K562 (cell line): ENCODE results near the gene MERTK. TPM values are rescaled to one million over a fixed set of nuclear protein-coding genes. Genes with fewer than 3 reads are reported as not detected.

Source experiments
- ARID2 ChIP-seq: fragments of 450-650 bp; IDR thresholded peaks from 2 replicates; pipeline ENCODE4 v1.6.1; 2017; ENCODE audit warnings: antibody characterized with exemption, mild to moderate bottlenecking
- ASH1L ChIP-seq: fragments of 450-650 bp; IDR thresholded peaks from 2 replicates; pipeline ENCODE4 v1.6.1; 2018; ENCODE audit warnings: borderline replicate concordance, mild to moderate bottlenecking, low read depth; ENCODE audit not compliant: partially characterized antibody
- CBFB ChIP-seq: sonication (generic); formaldehyde crosslinking; IDR thresholded peaks from 2 replicates; pipeline ENCODE4 v1.4.0; 2020; ENCODE audit warnings: mild to moderate bottlenecking, missing genetic modification reagents
- ETV6 ChIP-seq, 3 experiments: fragments of 150-350 bp in 1 of 3; sonication (generic) in 1 of 3; formaldehyde crosslinking in 1 of 3; IDR thresholded peaks; 2 replicates each; pipeline versions ENCODE4 v1.6.1 to v1.8.0; 2014 to 2022; ENCODE audit warnings: borderline replicate concordance in 2 of 3, low read depth in 2 of 3, antibody characterized with exemption in 1 of 3, low read length in 1 of 3, mild to moderate bottlenecking in 1 of 3, missing genetic modification reagents in 1 of 3
- HNRNPK ChIP-seq: fragments of 200-400 bp; formaldehyde crosslinking; IDR thresholded peaks from one replicate; pipeline ENCODE4 v1.6.1; 2018; ENCODE audit warnings: mild to moderate bottlenecking, low read depth, low read length; ENCODE audit not compliant: poor library complexity, severe bottlenecking
- ILF3 ChIP-seq: fragments of 450-650 bp; IDR thresholded peaks from 2 replicates; pipeline ENCODE4 v1.6.1; 2018; ENCODE audit warnings: antibody characterized with exemption, mild to moderate bottlenecking, moderate library complexity, borderline replicate concordance
- NBN ChIP-seq: fragments of 450-650 bp; IDR thresholded peaks from 2 replicates; pipeline ENCODE4 v1.6.1; 2016; ENCODE audit warnings: low read depth, mild to moderate bottlenecking
- NCOA4 ChIP-seq: fragments of 450-650 bp; IDR thresholded peaks from 2 replicates; pipeline ENCODE4 v1.6.1; 2018; ENCODE audit warnings: mild to moderate bottlenecking; ENCODE audit not compliant: partially characterized antibody
- NFRKB ChIP-seq: fragments of 450-650 bp; IDR thresholded peaks from 2 replicates; pipeline ENCODE4 v1.6.1; 2016; ENCODE audit warnings: low read depth
- POLR2A ChIP-seq: fragments of 450-650 bp; conservative IDR thresholded peaks from 2 replicates; pipeline ENCODE4 v1.6.1; 2016
- POLR2B ChIP-seq: fragments of 450-650 bp; IDR thresholded peaks from 2 replicates; pipeline ENCODE4 v1.6.1; 2018; ENCODE audit warnings: low read depth; ENCODE audit not compliant: partially characterized antibody
- TAF15 ChIP-seq: fragments of 200-400 bp; formaldehyde crosslinking; IDR thresholded peaks from 2 replicates; pipeline ENCODE4 v1.6.1; 2017; ENCODE audit warnings: mild to moderate bottlenecking, low read depth, low read length, moderate library complexity
- TAF9B ChIP-seq: fragments of 450-650 bp; IDR thresholded peaks from 2 replicates; pipeline ENCODE4 v1.6.1; 2018; ENCODE audit warnings: mild to moderate bottlenecking; ENCODE audit not compliant: partially characterized antibody
- ZNF436 ChIP-seq: fragments of 250-450, 450-650 bp; sonication (Bioruptor Pico); formaldehyde crosslinking; IDR thresholded peaks from 2 replicates; pipeline ENCODE4 v1.7.0; 2020; ENCODE audit warnings: mild to moderate bottlenecking
- ZNF512 ChIP-seq: IDR thresholded peaks from 2 replicates; pipeline ENCODE4 v1.6.1; 2016; ENCODE audit warnings: missing genetic modification characterization, missing compliant biosample characterization
- polyA plus RNA-seq, 8 experiments: library from polyadenylated mRNA; depleted of rRNA in 4 of 8; stranded (reverse) in 5 of 8; unstranded in 3 of 8; fragments of >200 nt; fragmentation: Nextera tagmentation in 2 of 8; fragmentation: Illumina TruSeq in 1 of 8; extraction: Ambion mirVana in 2 of 8; extraction: Trizol in 1 of 8; gene quantifications; 2 replicates each; pipeline versions ENCODE4 v1.2.1 to v1.2.3, GENCODE V29; 2011 to 2014; ENCODE audit warnings: inconsistent platforms in 1 of 8, missing spikeins in 1 of 8
- total RNA-seq, 7 experiments: library from RNA; depleted of rRNA in 6 of 7; stranded (reverse); fragments of >200 nt in 6 of 7; fragmentation: Illumina TruSeq in 2 of 7; extraction: Trizol in 2 of 7; gene quantifications; 2 replicates each; pipeline versions ENCODE4 v1.2.1 to v1.2.3, GENCODE V29; 2011 to 2021; ENCODE audit warnings: low replicate concordance in 1 of 7
- TF ChIP-seq, protein P1 (sequence below): sonication (generic); formaldehyde crosslinking; IDR thresholded peaks from 2 replicates; pipeline ENCODE4 v1.5.0; 2020; ENCODE audit warnings: missing genetic modification reagents
- TF ChIP-seq, protein P2 (sequence below): sonication (generic); IDR thresholded peaks from 2 replicates; pipeline ENCODE4 v1.6.1; 2016

The MERTK gene
- total and polyA plus RNA-seq, 9 of the 15 experiments (the other 6 are each of a cell fraction or from before 2014, with no cell fraction given), result 0.23 to 1.6 (median 0.74) TPM

GRCh38 chr2:112055730-112056625, 157.6 kb downstream of the MERTK start (continued):
- TF ChIP-seq TAF15 (no peak), NFRKB (no peak), ASH1L (peak; percentile 57), ILF3 (no peak), ZNF512 (tag) (no peak), POLR2B (no peak), CBFB (CRISPR knock-in tag) (no peak), ARID2 (no peak), NBN (peak; percentile 50; the same call in 1 of the 2 replicates), TAF9B (peak; percentile 17), ZNF436 (no peak), ETV6 (IDR thresholded peaks at IDR 0.05; ENCODE audit: borderline replicate concordance in 1 of 2, low read depth in 2 of 2, low read length in 1 of 2) (peak; percentile 89 to 96; a peak in 3 of 4 replicates), ETV6 (CRISPR knock-in tag; IDR thresholded peaks at IDR 0.05; ENCODE audit: borderline replicate concordance) (no peak), NCOA4 (no peak), HNRNPK (no peak), POLR2A (peak; percentile 0; the same call in 1 of the 2 replicates)
- TF ChIP-seq, protein P1, sequence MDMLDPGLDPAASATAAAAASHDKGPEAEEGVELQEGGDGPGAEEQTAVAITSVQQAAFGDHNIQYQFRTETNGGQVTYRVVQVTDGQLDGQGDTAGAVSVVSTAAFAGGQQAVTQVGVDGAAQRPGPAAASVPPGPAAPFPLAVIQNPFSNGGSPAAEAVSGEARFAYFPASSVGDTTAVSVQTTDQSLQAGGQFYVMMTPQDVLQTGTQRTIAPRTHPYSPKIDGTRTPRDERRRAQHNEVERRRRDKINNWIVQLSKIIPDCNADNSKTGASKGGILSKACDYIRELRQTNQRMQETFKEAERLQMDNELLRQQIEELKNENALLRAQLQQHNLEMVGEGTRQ (CRISPR knock-in tag), result no peak
- TF ChIP-seq, protein P2, sequence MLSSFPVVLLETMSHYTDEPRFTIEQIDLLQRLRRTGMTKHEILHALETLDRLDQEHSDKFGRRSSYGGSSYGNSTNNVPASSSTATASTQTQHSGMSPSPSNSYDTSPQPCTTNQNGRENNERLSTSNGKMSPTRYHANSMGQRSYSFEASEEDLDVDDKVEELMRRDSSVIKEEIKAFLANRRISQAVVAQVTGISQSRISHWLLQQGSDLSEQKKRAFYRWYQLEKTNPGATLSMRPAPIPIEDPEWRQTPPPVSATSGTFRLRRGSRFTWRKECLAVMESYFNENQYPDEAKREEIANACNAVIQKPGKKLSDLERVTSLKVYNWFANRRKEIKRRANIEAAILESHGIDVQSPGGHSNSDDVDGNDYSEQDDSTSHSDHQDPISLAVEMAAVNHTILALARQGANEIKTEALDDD, result no peak
